Osteoblast (primary cell): ENCODE data around the gene AGO1. TPM values are rescaled to one million over a fixed set of nuclear protein-coding genes. Genes with fewer than 3 reads are reported as not detected.

Source experiments
- DNase-seq: peaks from one replicate; pipeline ENCODE4 v3.0.0; 2011; ENCODE audit warnings: low spot score, mixed read lengths; ENCODE audit not compliant: insufficient read length; ENCODE audit errors: missing footprints
- H2AFZ ChIP-seq: 2 replicates; pipeline ENCODE4 v1.6.0; 2011; ENCODE audit warnings: mild to moderate bottlenecking, low read length
- H3K27ac ChIP-seq: 2 replicates; pipeline ENCODE4 v1.5.1; 2011; ENCODE audit warnings: mild to moderate bottlenecking, low read depth, low read length, moderate library complexity
- H3K27me3 ChIP-seq: 2 replicates; pipeline ENCODE4 v1.6.0; 2012; ENCODE audit warnings: mild to moderate bottlenecking, control low read depth, inconsistent platforms, low read length, moderate library complexity; ENCODE audit not compliant: insufficient read depth
- H3K36me3 ChIP-seq: 2 replicates; pipeline ENCODE4 v1.5.1; 2011; ENCODE audit warnings: mild to moderate bottlenecking, low read length, control low read depth, moderate library complexity; ENCODE audit not compliant: insufficient read depth
- H3K4me1 ChIP-seq: 2 replicates; pipeline ENCODE4 v1.5.1; 2011; ENCODE audit warnings: mild to moderate bottlenecking, low read length, control low read depth, moderate library complexity; ENCODE audit not compliant: insufficient read depth
- H3K4me2 ChIP-seq: 2 replicates; pipeline ENCODE4 v1.6.0; 2011; ENCODE audit warnings: mild to moderate bottlenecking, low read length; ENCODE audit not compliant: insufficient read depth
- H3K4me3 ChIP-seq: fragments of 200-600 bp; sonication (generic); 3 replicates; pipeline ENCODE4 v1.5.1; 2012; ENCODE audit warnings: mild to moderate bottlenecking, low read length, inconsistent platforms; ENCODE audit not compliant: insufficient read depth
- H3K79me2 ChIP-seq: 2 replicates; pipeline ENCODE4 v1.6.0; 2012; ENCODE audit warnings: mild to moderate bottlenecking, low read length, control low read depth, inconsistent platforms; ENCODE audit not compliant: insufficient read depth
- H3K9me3 ChIP-seq: 2 replicates; pipeline ENCODE4 v1.5.1; 2011; ENCODE audit warnings: low read depth, low read length, control low read depth
- H4K20me1 ChIP-seq: 2 replicates; pipeline ENCODE4 v1.6.0; 2012; ENCODE audit warnings: mild to moderate bottlenecking, low read length, control low read depth; ENCODE audit not compliant: insufficient read depth
- total RNA-seq: library from RNA; depleted of rRNA; stranded (reverse); fragments of >200 nt; gene quantifications from 2 replicates; pipeline ENCODE4 v1.2.3, GENCODE V29; 2012
- TF ChIP-seq, protein P1 (sequence below): IDR thresholded peaks from 2 replicates; pipeline ENCODE4 v1.5.1; 2011; ENCODE audit warnings: mild to moderate bottlenecking, low read depth, low read length, moderate library complexity; ENCODE audit errors: extremely low read depth

AGO1 gene
- total RNA-seq, 1 donor = 20.6 TPM

DNA sequence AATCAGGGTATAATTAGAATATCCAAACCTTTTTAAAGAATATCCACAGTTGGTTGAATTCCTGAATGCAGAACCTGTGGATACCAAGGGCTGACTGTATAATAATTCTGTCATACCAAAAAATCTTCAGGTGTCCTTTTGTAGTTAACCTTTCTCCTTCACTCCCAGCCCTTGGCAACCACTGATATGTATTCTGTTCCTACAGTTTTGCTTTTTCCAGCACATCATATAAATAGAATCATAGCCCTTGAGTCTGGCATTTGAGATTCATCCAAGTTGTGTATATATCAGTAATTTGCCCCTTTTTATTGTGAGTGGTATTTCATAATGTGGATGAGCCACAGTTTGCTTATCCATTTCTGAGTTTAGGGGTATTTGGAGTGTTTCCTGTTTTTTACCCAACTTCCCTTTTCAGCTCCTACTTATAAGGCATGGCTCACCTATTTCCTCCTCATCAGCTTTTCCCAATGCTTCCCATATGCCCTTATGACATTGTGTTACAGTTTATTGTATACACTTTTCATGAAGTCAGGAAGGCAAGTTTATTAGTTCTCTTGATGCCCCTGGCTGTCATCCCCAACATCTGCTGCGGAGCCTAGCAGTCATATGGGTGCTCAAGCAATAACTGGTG is 35.0 kb upstream of the AGO1 start:
- Histone ChIP-seq H3K27ac (no peak overlapping the region), H3K36me3 (peaks cover 34% of the 10 kb centered on the region), H2AFZ (no peak overlapping the region), H3K9me3 (no peaks in the 10 kb centered on the region), H4K20me1 (no peaks in the 10 kb centered on the region), H3K4me3 (no peak overlapping the region), H3K4me2 (no peak overlapping the region), H3K4me1 (peaks cover 10% of the 10 kb centered on the region), H3K27me3 (no peaks in the 10 kb centered on the region), H3K79me2 (no peaks in the 10 kb centered on the region)
- no peak for DNase-seq
- TF ChIP-seq, protein P1, sequence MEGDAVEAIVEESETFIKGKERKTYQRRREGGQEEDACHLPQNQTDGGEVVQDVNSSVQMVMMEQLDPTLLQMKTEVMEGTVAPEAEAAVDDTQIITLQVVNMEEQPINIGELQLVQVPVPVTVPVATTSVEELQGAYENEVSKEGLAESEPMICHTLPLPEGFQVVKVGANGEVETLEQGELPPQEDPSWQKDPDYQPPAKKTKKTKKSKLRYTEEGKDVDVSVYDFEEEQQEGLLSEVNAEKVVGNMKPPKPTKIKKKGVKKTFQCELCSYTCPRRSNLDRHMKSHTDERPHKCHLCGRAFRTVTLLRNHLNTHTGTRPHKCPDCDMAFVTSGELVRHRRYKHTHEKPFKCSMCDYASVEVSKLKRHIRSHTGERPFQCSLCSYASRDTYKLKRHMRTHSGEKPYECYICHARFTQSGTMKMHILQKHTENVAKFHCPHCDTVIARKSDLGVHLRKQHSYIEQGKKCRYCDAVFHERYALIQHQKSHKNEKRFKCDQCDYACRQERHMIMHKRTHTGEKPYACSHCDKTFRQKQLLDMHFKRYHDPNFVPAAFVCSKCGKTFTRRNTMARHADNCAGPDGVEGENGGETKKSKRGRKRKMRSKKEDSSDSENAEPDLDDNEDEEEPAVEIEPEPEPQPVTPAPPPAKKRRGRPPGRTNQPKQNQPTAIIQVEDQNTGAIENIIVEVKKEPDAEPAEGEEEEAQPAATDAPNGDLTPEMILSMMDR = no peak

DNA sequence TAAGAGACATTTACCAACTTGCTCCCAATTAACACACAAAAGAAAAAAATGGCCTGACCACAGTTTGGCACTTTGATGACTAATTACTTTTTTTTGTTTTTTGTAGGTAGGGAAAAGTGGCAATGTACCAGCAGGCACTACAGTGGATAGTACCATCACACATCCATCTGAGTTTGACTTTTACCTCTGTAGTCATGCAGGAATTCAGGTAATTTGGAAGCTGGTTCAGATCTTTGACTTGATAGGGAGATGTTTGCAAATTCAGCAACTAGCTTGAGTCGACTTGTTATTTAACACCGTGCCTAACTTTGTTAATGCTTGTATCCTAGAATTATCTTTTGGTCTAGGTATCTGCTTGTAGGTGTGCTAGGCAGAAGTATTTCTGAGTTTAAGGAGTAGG is 33.0 kb upstream of the AGO1 start:
- no peak overlapping the region for H3K4me3 ChIP-seq
- no peaks in the 10 kb centered on the region for H3K9me3 ChIP-seq
- H3K4me2 ChIP-seq = no peak overlapping the region
- DNase-seq = no peak
- no peak overlapping the region for H2AFZ ChIP-seq
- TF ChIP-seq, protein P1 = no peak
- no peak overlapping the region for H3K27ac ChIP-seq
- no peaks in the 10 kb centered on the region for H3K27me3 ChIP-seq
- H3K4me1 ChIP-seq = peaks cover 10% of the 10 kb centered on the region
- H4K20me1 ChIP-seq = no peaks in the 10 kb centered on the region
- peaks cover 39% of the 10 kb centered on the region for H3K36me3 ChIP-seq
- H3K79me2 ChIP-seq = no peaks in the 10 kb centered on the region

- no peak overlapping the region for H3K4me2 ChIP-seq
- DNase-seq = no peak
- no peak overlapping the region for H3K27ac ChIP-seq
- H3K36me3 ChIP-seq = peaks cover 41% of the 10 kb centered on the region
- no peaks in the 10 kb centered on the region for H3K27me3 ChIP-seq
- no peaks in the 10 kb centered on the region for H3K9me3 ChIP-seq
- H3K79me2 ChIP-seq = no peaks in the 10 kb centered on the region
- H4K20me1 ChIP-seq = no peaks in the 10 kb centered on the region
- H3K4me3 ChIP-seq = no peak overlapping the region
- TF ChIP-seq, protein P1 = no peak
- H2AFZ ChIP-seq = no peak overlapping the region
- H3K4me1 ChIP-seq = peaks cover 7% of the 10 kb centered on the region
Observed at GRCh38 chr1:35850716-35851115, 32.3 kb upstream of the AGO1 start.

DNA sequence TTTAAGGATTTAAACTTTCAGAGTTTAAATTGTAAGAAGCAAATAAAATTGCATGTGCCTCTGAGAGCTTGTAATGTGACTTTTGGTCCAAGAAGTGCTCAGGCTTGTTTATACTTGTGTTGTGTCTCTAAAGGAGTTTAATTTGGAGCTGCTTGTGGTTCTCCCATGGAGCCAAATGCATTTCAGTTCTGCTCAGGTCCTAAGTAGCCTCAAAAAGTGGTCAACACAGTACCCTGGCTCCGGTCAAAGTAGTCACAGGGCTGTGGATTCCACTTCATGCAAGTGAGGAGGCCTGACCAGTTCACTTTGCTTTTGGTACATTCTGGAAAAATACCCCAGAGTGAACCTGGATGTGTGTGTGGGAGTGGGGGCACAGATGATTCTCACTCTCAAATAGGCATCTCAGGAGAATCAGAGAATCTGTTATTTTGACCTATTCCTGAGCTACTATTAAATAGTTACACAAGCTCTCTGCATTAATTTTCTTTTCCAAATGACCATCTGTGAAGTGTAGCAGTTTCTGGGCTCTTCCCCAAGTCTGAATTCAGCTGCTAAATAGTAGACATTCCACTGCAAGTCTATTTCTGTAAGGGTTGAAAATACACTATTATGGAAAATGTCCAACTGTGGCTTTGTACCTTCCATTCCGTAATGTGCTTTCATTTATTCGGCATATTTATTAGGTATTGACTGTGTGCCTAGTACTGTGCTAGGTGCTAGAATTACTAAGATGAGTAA is 31.7 kb upstream of the AGO1 start:
- H3K4me1 ChIP-seq = peaks cover 6% of the 10 kb centered on the region
- H3K36me3 ChIP-seq = peaks cover 42% of the 10 kb centered on the region
- H3K4me2 ChIP-seq = no peak overlapping the region
- H3K9me3 ChIP-seq = no peaks in the 10 kb centered on the region
- TF ChIP-seq, protein P1 = no peak
- no peak overlapping the region for H3K27ac ChIP-seq
- no peaks in the 10 kb centered on the region for H3K27me3 ChIP-seq
- no peak for DNase-seq
- no peaks in the 10 kb centered on the region for H3K79me2 ChIP-seq
- H2AFZ ChIP-seq = no peak overlapping the region
- no peaks in the 10 kb centered on the region for H4K20me1 ChIP-seq
- H3K4me3 ChIP-seq = no peak overlapping the region
